ENCODE data around the gene SIX1. TPM values are rescaled to one million over a fixed set of nuclear protein-coding genes. Genes with fewer than 3 reads are reported as not detected.

The SIX1 gene
- polyA plus RNA-seq, 10 donors: 47.6 to 79.7 (median 60.4) TPM

- peak in 1 of 3 donors; percentile 81 for DNase-seq
These were observed 5.6 kb downstream of the SIX1 start for GRCh38 chr14:60643463-60644314.

DNA sequence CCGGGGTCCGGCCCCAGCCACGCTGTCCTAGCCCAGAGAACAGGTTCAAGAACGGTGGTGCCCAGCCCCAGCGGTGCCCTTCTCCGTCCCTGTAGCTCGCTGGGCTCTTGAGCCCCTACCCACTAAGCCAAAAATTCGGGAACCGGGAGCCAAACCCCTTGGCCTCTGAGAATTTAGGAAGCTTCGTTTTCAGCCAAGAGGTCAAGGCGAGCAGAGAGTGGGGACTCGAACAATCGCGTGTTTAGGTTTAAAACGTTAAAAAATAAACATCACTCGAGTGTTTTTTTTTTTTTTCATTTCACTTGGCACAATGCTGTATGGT, 6.2 kb downstream of the SIX1 start:
- no peak for DNase-seq

- DNase-seq: peak in 1 of 3 donors; percentile 84
These were observed 6.8 kb downstream of the SIX1 start for GRCh38 chr14:60642270-60643140.

- DNase-seq: no peak
These were observed 7.5 kb downstream of the SIX1 start for GRCh38 chr14:60641742-60642269.

GRCh38 chr14:60640859-60641741, 8.2 kb downstream of the SIX1 start:
- peak in 1 of 3 donors; percentile 75 for DNase-seq

- DNase-seq: peak in 1 of 3 donors; percentile 49
These were observed 9.6 kb downstream of the SIX1 start for GRCh38 chr14:60639674-60640073.

- DNase-seq: peak in 2 of 3 donors; percentile 74 to 93
These were observed 11.6 kb downstream of the SIX1 start for GRCh38 chr14:60637479-60638315.

DNA sequence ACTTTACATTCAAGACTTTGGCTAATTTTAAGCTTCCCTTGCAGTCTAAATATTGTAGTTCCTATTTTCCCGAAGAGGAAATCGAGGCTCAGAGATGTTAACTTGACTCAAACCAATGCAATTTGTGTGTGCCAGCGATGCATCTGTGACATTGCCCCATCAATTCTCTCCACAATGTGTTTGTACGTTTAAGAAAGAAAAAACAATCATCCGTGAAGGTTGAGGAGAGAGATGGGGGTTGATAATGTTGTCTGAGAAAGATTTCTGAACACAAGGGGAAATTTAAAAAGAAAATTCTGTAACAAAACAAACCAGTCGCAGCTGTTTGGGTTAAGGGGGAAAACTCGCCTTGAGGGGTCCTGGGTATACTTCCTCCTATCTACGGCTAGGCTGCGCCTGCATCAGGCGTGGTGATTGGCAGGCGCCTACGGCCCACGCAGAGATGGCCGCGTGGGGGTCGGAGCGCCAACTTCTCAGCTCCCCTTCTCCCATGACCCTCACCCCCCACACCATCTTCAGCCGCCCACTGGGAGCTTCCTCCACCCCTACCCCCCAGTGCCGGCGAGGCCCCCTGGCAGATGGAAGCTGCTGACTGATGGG, 12.3 kb downstream of the SIX1 start:
- peak in 1 of 3 donors; percentile 90 for DNase-seq

GRCh38 chr14:60634153-60634552, 15.1 kb downstream of the SIX1 start:
- DNase-seq: peak in 1 of 3 donors; percentile 46

DNA sequence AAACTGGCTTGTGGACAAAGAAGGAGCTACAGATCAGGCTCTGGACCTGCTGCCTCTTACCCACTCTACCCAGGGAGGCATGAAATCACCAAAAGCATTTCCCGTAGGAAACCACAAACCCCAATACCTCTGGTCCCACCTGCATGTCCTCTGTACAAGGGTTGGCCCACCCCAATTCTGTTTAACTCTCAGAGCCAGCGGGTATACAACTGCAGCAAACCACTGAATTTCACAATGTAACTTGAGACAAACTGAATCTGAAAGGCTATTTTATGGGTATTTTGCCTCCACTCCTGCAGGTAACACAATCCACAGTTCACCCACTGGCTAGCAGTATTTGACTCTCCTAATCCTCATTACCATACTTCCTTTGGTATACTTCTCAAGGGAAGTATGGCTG, 16.5 kb downstream of the SIX1 start:
- no peak for DNase-seq

- no peak for DNase-seq
These were observed 17.0 kb downstream of the SIX1 start for GRCh38 chr14:60632257-60632656.

DNA sequence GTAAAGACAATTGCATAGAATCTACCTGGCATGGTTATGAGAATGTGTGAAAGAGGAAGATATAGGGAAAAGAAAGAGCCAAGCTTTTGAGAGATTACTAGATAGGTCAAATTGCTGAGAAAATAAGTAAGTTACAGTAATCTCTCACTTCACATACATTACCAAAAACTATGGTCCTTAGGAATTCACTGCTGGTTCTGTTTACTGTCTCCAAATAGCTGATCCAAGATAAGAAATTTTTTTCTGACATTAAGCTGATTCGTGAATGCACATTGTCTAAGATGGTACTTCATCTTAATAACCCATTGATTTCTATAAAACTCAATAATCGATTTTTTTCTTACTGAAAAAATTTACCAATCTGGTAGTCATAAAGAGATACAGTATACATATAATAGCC, 17.4 kb downstream of the SIX1 start:
- DNase-seq: no peak

GRCh38 chr14:60630129-60630528, 19.1 kb downstream of the SIX1 start:
- no peak for DNase-seq

- DNase-seq: no peak
These were observed 20.4 kb downstream of the SIX1 start for GRCh38 chr14:60628892-60629291.

DNA sequence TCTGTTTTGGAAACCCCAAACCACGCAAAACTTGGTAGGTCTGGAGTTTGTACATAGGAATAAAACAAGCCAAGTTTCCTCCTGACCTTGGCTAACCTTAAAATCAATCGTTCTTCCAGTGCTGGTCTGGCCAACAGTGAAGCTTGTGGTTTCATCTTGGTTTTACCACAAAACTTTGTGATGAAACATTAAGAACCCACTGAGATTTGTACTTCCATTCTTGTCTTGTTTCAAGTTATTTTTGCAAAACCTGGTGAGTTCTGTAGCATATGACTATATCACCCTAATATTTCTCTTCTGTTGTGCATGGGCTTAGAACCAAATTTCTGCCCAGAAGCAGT, 26.4 kb downstream of the SIX1 start:
- peak in 2 of 3 donors; percentile 64 to 73 for DNase-seq

DNA sequence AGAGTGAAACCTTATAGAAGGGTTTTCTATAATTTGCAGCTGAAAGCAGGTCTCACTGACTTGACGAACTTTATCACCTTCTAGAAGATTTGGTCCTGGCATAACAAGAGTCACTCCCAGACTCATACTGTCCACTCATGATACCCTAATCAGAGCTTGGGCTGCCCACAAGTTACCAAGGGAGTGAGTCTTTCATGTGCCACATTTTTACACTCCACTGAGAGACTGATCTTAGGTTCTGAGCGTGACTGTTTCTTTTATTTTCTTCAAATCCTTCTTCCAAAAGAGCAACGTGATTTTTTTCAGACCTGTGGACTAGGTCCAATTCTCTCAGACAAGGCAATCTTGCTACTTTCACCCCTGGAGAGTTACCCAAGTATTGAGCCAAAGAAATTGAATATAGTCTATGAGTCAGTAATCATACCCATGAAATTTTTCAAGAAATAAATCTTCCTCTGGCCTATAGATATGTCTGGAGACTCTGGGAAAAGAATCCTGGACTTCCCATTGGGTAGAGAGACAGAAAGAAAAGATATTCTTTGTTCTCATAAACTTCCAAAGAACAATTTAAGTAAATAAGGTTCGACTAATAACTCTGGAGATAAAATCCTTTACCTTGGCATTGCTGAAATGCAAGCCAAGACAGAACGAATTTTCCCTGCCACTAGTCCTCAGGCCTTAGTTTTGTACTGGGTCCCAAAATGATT, 26.9 kb downstream of the SIX1 start:
- DNase-seq: peak; percentile 59 to 86 (median 72)

DNA sequence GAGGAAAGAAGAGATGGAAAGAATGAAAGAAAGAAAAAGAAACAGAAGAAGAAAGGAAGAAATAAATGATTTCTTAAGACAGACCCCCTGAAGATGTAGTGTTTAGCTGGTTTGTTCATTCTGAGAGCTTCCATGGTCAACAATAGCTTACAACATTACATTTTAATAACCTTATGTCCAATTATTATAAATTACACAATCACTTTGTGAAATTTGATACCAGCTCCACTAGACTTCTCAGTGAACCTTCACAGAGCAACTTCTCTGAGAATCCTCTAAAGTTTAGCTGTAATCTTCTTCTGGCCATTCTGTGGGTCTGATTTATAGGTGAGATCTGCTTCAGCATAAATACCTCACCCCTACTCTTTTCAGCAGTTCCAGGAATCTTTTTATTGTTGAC, 27.9 kb downstream of the SIX1 start:
- DNase-seq: no peak

GRCh38 chr14:60618241-60618640, 31.0 kb downstream of the SIX1 start:
- no peak for DNase-seq

- peak in 2 of 3 donors; percentile 64 to 90 for DNase-seq
These were observed 32.8 kb downstream of the SIX1 start for GRCh38 chr14:60616461-60616959.

All from muscle of back (tissue), 11 donors.